GM04504 (cell line): Measurements from ENCODE around the gene AXDND1.
"Not testable (repeated sequence)": the region's sequence is repeated elsewhere in the genome, so short reads cannot be mapped to it uniquely, and the experiment has no call there.

ENCODE experiments used
- DNase-seq: peaks from one replicate; pipeline ENCODE4 v3.0.0-alpha.2; 2012; ENCODE audit warnings: low read depth

The AXDND1 gene

GRCh38 chr1:179366093-179366800, 476 bp downstream of the AXDND1 start:
- no peak for DNase-seq

- DNase-seq: peak; percentile 28
Observed at GRCh38 chr1:179369751-179370341, 4.1 kb downstream of the AXDND1 start.

GRCh38 chr1:179372160-179372559, 6.4 kb downstream of the AXDND1 start:
- no peak for DNase-seq

GRCh38 chr1:179376223-179376622, 10.5 kb downstream of the AXDND1 start:
- DNase-seq: no peak

- DNase-seq: no peak
Observed at GRCh38 chr1:179380299-179380698, 14.5 kb downstream of the AXDND1 start.

GRCh38 chr1:179384027-179384426, 18.3 kb downstream of the AXDND1 start:
- no peak for DNase-seq

- no peak for DNase-seq
Observed at GRCh38 chr1:179385510-179385909, 19.7 kb downstream of the AXDND1 start.

GRCh38 chr1:179393721-179394120, 27.9 kb downstream of the AXDND1 start:
- DNase-seq: no peak

- DNase-seq: not testable (repeated sequence)
Observed at GRCh38 chr1:179399399-179399798, 33.6 kb downstream of the AXDND1 start.

GRCh38 chr1:179417760-179418159, 52.0 kb downstream of the AXDND1 start:
- DNase-seq: not testable (repeated sequence)

- DNase-seq: not testable (repeated sequence)
Observed at GRCh38 chr1:179418706-179419105, 52.9 kb downstream of the AXDND1 start.

- no peak for DNase-seq
Observed at GRCh38 chr1:179424610-179425009, 58.8 kb downstream of the AXDND1 start.

GRCh38 chr1:179425186-179425585, 59.4 kb downstream of the AXDND1 start:
- DNase-seq: no peak

- DNase-seq: no peak
Observed at GRCh38 chr1:179437171-179437570, 71.4 kb downstream of the AXDND1 start.

GRCh38 chr1:179439646-179440045, 73.9 kb downstream of the AXDND1 start:
- not testable (repeated sequence) for DNase-seq

GRCh38 chr1:179440301-179440700, 74.5 kb downstream of the AXDND1 start:
- DNase-seq: not testable (repeated sequence)

- DNase-seq: no peak
Observed at GRCh38 chr1:179440971-179441370, 75.2 kb downstream of the AXDND1 start.

GRCh38 chr1:179441501-179441900, 75.7 kb downstream of the AXDND1 start:
- DNase-seq: no peak

GRCh38 chr1:179442846-179443245, 77.1 kb downstream of the AXDND1 start:
- not testable (repeated sequence) for DNase-seq

GRCh38 chr1:179445593-179445992, 79.8 kb downstream of the AXDND1 start:
- DNase-seq: no peak

- no peak for DNase-seq
Observed at GRCh38 chr1:179447489-179447888, 81.7 kb downstream of the AXDND1 start.

GRCh38 chr1:179448437-179449149, 82.8 kb downstream of the AXDND1 start:
- DNase-seq: no peak

- DNase-seq: not testable (repeated sequence)
Observed at GRCh38 chr1:179459606-179460206, 93.9 kb downstream of the AXDND1 start.
